Lower lobe of right lung (tissue), 2 donors: ENCODE results near the gene CD5L. TPM values are rescaled to one million over a fixed set of nuclear protein-coding genes. Genes with fewer than 3 reads are reported as not detected.

Experiments used
- ATAC-seq, 2 donors: fragments of 200-7000 bp; cut with Tn5 transposase; one replicate each; pipeline ENCODE4 v1.9.1; 2020 to 2022; ENCODE audit warnings: mild to moderate bottlenecking in 2 of 2, moderate library complexity in 2 of 2
- DNase-seq: peaks from one replicate; pipeline ENCODE4 v3.0.0-alpha.2; 2020
- H3K27ac ChIP-seq: fragments of 200-600 bp; one replicate; pipeline ENCODE4 v1.8.0; 2022
- H3K27me3 ChIP-seq: fragments of 200-600 bp; one replicate; pipeline ENCODE4 v1.8.0; 2022; ENCODE audit warnings: low read depth
- H3K36me3 ChIP-seq: fragments of 200-600 bp; one replicate; pipeline ENCODE4 v1.8.0; 2022; ENCODE audit warnings: mild to moderate bottlenecking
- H3K4me1 ChIP-seq: fragments of 200-600 bp; one replicate; pipeline ENCODE4 v1.8.0; 2022
- H3K4me3 ChIP-seq: fragments of 200-600 bp; one replicate; pipeline ENCODE4 v1.8.0; 2022; ENCODE audit warnings: mild to moderate bottlenecking
- H3K9me3 ChIP-seq: fragments of 200-600 bp; one replicate; pipeline ENCODE4 v1.8.0; 2022
- CTCF ChIP-seq: fragments of 200-600 bp; IDR thresholded peaks from one replicate; pipeline ENCODE4 v1.8.0; 2022; ENCODE audit warnings: antibody characterized with exemption, mild to moderate bottlenecking
- intact Hi-C: fragments of 100-400 bp; cut with DNase I; formaldehyde crosslinking; loops from one replicate; pipeline ENCODE4 v1.11.0; 2022
- total RNA-seq: library from RNA; stranded (reverse); fragmentation: NEBNext Ultra II Directional; extraction: Animal tissue kit (Norgen Biotek cat#: 25700); gene quantifications from one replicate; pipeline ENCODE4 v1.2.1, GENCODE V29; 2021
- donor health status: DM: no; HTN: yes; CAD: no; lungs with severe emphysema.

CD5L gene
- total RNA-seq, 1 donor from 2014 or later = 6.8 TPM

GRCh38 chr1:157842939-157843338 lies 1.3 kb upstream of the CD5L start:
- H3K9me3 ChIP-seq = no peaks in the 10 kb centered on the region
- H3K27me3 ChIP-seq = no peaks in the 10 kb centered on the region
- no peak for DNase-seq
- no peaks in the 10 kb centered on the region for H3K36me3 ChIP-seq
- no peak overlapping the region for H3K27ac ChIP-seq
- no peak overlapping the region for H3K4me3 ChIP-seq
- H3K4me1 ChIP-seq = no peaks in the 10 kb centered on the region
- intact Hi-C loops = no loop called here
- no peak for ATAC-seq
- no peak for TF ChIP-seq CTCF

- DNase-seq (no peak), ATAC-seq (no peak)
- Histone ChIP-seq H3K4me1 (no peaks in the 10 kb centered on the region), H3K4me3 (no peak overlapping the region), H3K9me3 (no peaks in the 10 kb centered on the region), H3K27ac (no peak overlapping the region), H3K27me3 (no peaks in the 10 kb centered on the region), H3K36me3 (no peaks in the 10 kb centered on the region)
- intact Hi-C loops = no loop called here
- TF ChIP-seq CTCF = no peak
These were observed 2.6 kb downstream of the CD5L start for GRCh38 chr1:157838966-157839365.

GRCh38 chr1:157834430-157834829 lies 7.2 kb downstream of the CD5L start:
- H3K27me3 ChIP-seq = no peaks in the 10 kb centered on the region
- no peak for DNase-seq
- TF ChIP-seq CTCF = no peak
- H3K27ac ChIP-seq = no peak overlapping the region
- intact Hi-C loops = no loop called here
- H3K9me3 ChIP-seq = no peaks in the 10 kb centered on the region
- H3K4me1 ChIP-seq = no peaks in the 10 kb centered on the region
- no peak overlapping the region for H3K4me3 ChIP-seq
- no peak for ATAC-seq
- H3K36me3 ChIP-seq = no peaks in the 10 kb centered on the region

- no peak for ATAC-seq
- H3K9me3 ChIP-seq = no peaks in the 10 kb centered on the region
- H3K27me3 ChIP-seq = no peaks in the 10 kb centered on the region
- no peaks in the 10 kb centered on the region for H3K4me1 ChIP-seq
- no peak overlapping the region for H3K27ac ChIP-seq
- intact Hi-C loops = no loop called here
- DNase-seq = no peak
- TF ChIP-seq CTCF = no peak
- no peaks in the 10 kb centered on the region for H3K36me3 ChIP-seq
- H3K4me3 ChIP-seq = no peak overlapping the region
These were observed 8.5 kb downstream of the CD5L start for GRCh38 chr1:157833145-157833544.

GRCh38 chr1:157831968-157832626 lies 9.5 kb downstream of the CD5L start:
- Histone ChIP-seq H3K36me3 (no peaks in the 10 kb centered on the region), H3K4me1 (no peaks in the 10 kb centered on the region), H3K27me3 (no peaks in the 10 kb centered on the region), H3K4me3 (no peak overlapping the region), H3K9me3 (no peaks in the 10 kb centered on the region), H3K27ac (no peak overlapping the region)
- DNase-seq (no peak), ATAC-seq (no peak)
- intact Hi-C loops = no loop called here
- no peak for TF ChIP-seq CTCF
